Measurements from ENCODE around the gene ZNF24. TPM values are rescaled to one million over a fixed set of nuclear protein-coding genes. Genes with fewer than 3 reads are reported as not detected.

ZNF24 gene
- total RNA-seq, 4 donors from 2014 or later, result 12.7 to 34.5 (median 29.1) TPM

- TF ChIP-seq CTCF (IDR thresholded peaks at IDR 0.05) (no peak), EP300 (IDR thresholded peaks at IDR 0.05; ENCODE audit: low read depth) (no peak), POLR2AphosphoS5 (IDR thresholded peaks at IDR 0.05) (no peak), POLR2A (IDR thresholded peaks at IDR 0.05) (no peak)
- Histone ChIP-seq H3K36me3 (no peaks in the 10 kb centered on the region), H3K4me1 (peaks cover 0 to 11% (median 3%) of the 10 kb centered on the region in 4 donors), H3K9me3 (no peaks in the 10 kb centered on the region), H3K4me3 (no peak overlapping the region), H3K27me3 (peaks cover 10% of the 10 kb centered on the region), H3K27ac (no peak overlapping the region)
- WGBS, 2 donors (ENCODE audit: low coverage in 1 of 2), result 79 to 92% methylated on average over 2 of the region's 2 CpGs
- in situ Hi-C loops (cut with MboI; ENCODE audit: low pct_ligation_motif_present in 1 of 4, low pct_unique_long_range_greater_than_20kb in 1 of 4, low sequenced_read_pairs in 3 of 4) (loop anchor here (10.0 to 25.0 kb wide), 4 partner anchors 135 to 583 kb away; partner anchors contain the start of genes RMP24 (in 3 of the 4) and ZNF397 (in 1 of the 4)), intact Hi-C loops (cut with DNase I; ENCODE audit: low total_unique reads) (no loop called here)
- DNase-seq, result no peak
Observed at GRCh38 chr18:35379421-35379820, 35.2 kb upstream of the ZNF24 start.

- Histone ChIP-seq H3K27ac (no peak overlapping the region), H3K4me3 (no peak overlapping the region), H3K36me3 (no peaks in the 10 kb centered on the region), H3K4me1 (peaks cover 0 to 11% (median 3%) of the 10 kb centered on the region in 4 donors), H3K27me3 (peaks cover 10% of the 10 kb centered on the region), H3K9me3 (no peaks in the 10 kb centered on the region)
- intact Hi-C loops (cut with DNase I; ENCODE audit: low total_unique reads) (no loop called here), in situ Hi-C loops (cut with MboI; ENCODE audit: low pct_ligation_motif_present in 1 of 4, low pct_unique_long_range_greater_than_20kb in 1 of 4, low sequenced_read_pairs in 3 of 4) (loop anchor here (10.0 to 25.0 kb wide), 4 partner anchors 134 to 584 kb away; partner anchors contain the start of genes RMP24 (in 3 of the 4) and ZNF397 (in 1 of the 4))
- TF ChIP-seq CTCF (IDR thresholded peaks at IDR 0.05) (no peak), POLR2AphosphoS5 (IDR thresholded peaks at IDR 0.05) (no peak), POLR2A (IDR thresholded peaks at IDR 0.05) (no peak), EP300 (IDR thresholded peaks at IDR 0.05; ENCODE audit: low read depth) (no peak)
- DNase-seq, result no peak
- 48 to 55% methylated on average over 2 to 4 of the region's 4 CpGs for WGBS, 2 donors (ENCODE audit: low coverage in 1 of 2)
Observed at GRCh38 chr18:35378574-35378896, 34.3 kb upstream of the ZNF24 start.

GRCh38 chr18:35377875-35378573 is 33.8 kb upstream of the ZNF24 start:
- no peak overlapping the region for H3K4me3 ChIP-seq

More at GRCh38 chr18:35377875-35378573, 33.8 kb upstream of the ZNF24 start:
- Histone ChIP-seq H3K4me1 (peaks cover 0 to 11% (median 3%) of the 10 kb centered on the region in 4 donors), H3K27ac (no peak overlapping the region), H3K36me3 (no peaks in the 10 kb centered on the region), H3K27me3 (peaks cover 10% of the 10 kb centered on the region), H3K9me3 (no peaks in the 10 kb centered on the region)
- in situ Hi-C loops (cut with MboI; ENCODE audit: low pct_ligation_motif_present in 1 of 4, low pct_unique_long_range_greater_than_20kb in 1 of 4, low sequenced_read_pairs in 3 of 4) (loop anchor here (10.0 to 25.0 kb wide), 4 partner anchors 133 to 584 kb away; partner anchors contain the start of genes RMP24 (in 3 of the 4) and ZNF397 (in 1 of the 4)), intact Hi-C loops (cut with DNase I; ENCODE audit: low total_unique reads) (no loop called here)
- no peak for TF ChIP-seq CTCF (IDR thresholded peaks at IDR 0.05)
- TF ChIP-seq EP300 (IDR thresholded peaks at IDR 0.05; ENCODE audit: low read depth), result no peak
- TF ChIP-seq POLR2A (IDR thresholded peaks at IDR 0.05), result no peak
- 78 to 79% methylated on average over 5 to 14 of the region's 14 CpGs for WGBS, 2 donors (ENCODE audit: low coverage in 1 of 2)
- no peak for DNase-seq
